K562 (cell line): Measurements from ENCODE around the gene MYO1B.

Source experiments
- EZH2 ChIP-seq: IDR thresholded peaks from 2 replicates; pipeline ENCODE4 v1.6.1; 2012; ENCODE audit warnings: low read depth, mild to moderate bottlenecking, inconsistent platforms, low read length, borderline replicate concordance
- KLF1 ChIP-seq: fragments of 450-650 bp; IDR thresholded peaks from 2 replicates; pipeline ENCODE4 v1.6.1; 2016; ENCODE audit warnings: missing genetic modification characterization, missing compliant biosample characterization
- MEF2A ChIP-seq: IDR thresholded peaks from 2 replicates; pipeline ENCODE4 v1.6.1; 2011; ENCODE audit warnings: low read depth, mild to moderate bottlenecking, low read length, moderate library complexity; ENCODE audit not compliant: control insufficient read depth
- MXI1 ChIP-seq: IDR thresholded peaks from 2 replicates; pipeline ENCODE4 v1.6.1; 2011; ENCODE audit warnings: low read depth, mild to moderate bottlenecking, improper control_type of control experiment, low read length
- NCOA1 ChIP-seq: fragments of 450-650 bp; IDR thresholded peaks from 2 replicates; pipeline ENCODE4 v1.6.1; 2016; ENCODE audit warnings: low read depth
- NFIX ChIP-seq: fragments of 250-450 bp; sonication (Bioruptor Pico); IDR thresholded peaks from 2 replicates; pipeline ENCODE4 v1.4.0; 2020; ENCODE audit warnings: low read depth, mild to moderate bottlenecking, moderate library complexity
- PHB2 ChIP-seq: fragments of 450-650 bp; IDR thresholded peaks from 2 replicates; pipeline ENCODE4 v1.6.1; 2017; ENCODE audit warnings: low read depth
- POLR2A ChIP-seq: fragments of 450-650 bp; conservative IDR thresholded peaks from 2 replicates; pipeline ENCODE4 v1.6.1; 2016
- RAD21 ChIP-seq, 2 experiments: fragments of 250-450 bp in 1 of 2; fragments of 450-650 bp in 1 of 2; sonication (Bioruptor Pico) in 1 of 2; formaldehyde crosslinking in 1 of 2; IDR thresholded peaks in 1 of 2; conservative IDR thresholded peaks in 1 of 2; 2 replicates each; pipeline versions ENCODE4 v1.4.0 to v1.8.0; 2020 to 2022; ENCODE audit warnings: mild to moderate bottlenecking in 2 of 2, moderate library complexity in 1 of 2
- TBP ChIP-seq: optimal IDR thresholded peaks from 2 replicates; pipeline ENCODE3; 2011; ENCODE audit warnings: low read depth, low read length, improper control_type of control experiment
- TF ChIP-seq, protein P1 (sequence below): fragments of 150-350 bp; conservative IDR thresholded peaks from 2 replicates; pipeline ENCODE4 v1.6.1; 2014; ENCODE audit warnings: low read length

DNA sequence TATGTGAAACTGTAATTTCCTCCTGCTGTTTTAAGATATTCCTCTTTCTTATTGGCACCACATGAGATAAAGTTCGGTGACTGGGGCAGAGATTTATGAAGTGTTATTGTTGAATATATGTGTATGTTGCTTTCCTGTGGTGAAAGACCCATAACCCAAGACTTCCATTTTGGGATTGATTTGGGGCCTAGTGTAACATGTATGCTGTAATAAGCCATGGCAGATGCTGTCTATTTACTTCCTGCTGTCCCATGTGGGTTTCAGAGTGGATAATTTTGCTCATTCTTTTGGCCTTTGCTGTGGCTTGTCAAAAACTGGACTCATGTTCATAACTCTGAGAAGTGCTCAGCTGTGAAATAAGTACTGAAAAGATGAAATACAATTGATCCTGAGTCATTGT lies 10.8 kb upstream of the MYO1B start:
- TF ChIP-seq POLR2A (no peak), NCOA1 (no peak), EZH2 (no peak), KLF1 (tag) (no peak), RAD21 (CRISPR knock-in tag; conservative IDR thresholded peaks at IDR 0.05 in 1 of 2, IDR thresholded peaks at IDR 0.05 in 1 of 2) (no peak), MEF2A (no peak), PHB2 (no peak), NFIX (CRISPR knock-in tag) (no peak), MXI1 (no peak), TBP (no peak)
- TF ChIP-seq, protein P1, sequence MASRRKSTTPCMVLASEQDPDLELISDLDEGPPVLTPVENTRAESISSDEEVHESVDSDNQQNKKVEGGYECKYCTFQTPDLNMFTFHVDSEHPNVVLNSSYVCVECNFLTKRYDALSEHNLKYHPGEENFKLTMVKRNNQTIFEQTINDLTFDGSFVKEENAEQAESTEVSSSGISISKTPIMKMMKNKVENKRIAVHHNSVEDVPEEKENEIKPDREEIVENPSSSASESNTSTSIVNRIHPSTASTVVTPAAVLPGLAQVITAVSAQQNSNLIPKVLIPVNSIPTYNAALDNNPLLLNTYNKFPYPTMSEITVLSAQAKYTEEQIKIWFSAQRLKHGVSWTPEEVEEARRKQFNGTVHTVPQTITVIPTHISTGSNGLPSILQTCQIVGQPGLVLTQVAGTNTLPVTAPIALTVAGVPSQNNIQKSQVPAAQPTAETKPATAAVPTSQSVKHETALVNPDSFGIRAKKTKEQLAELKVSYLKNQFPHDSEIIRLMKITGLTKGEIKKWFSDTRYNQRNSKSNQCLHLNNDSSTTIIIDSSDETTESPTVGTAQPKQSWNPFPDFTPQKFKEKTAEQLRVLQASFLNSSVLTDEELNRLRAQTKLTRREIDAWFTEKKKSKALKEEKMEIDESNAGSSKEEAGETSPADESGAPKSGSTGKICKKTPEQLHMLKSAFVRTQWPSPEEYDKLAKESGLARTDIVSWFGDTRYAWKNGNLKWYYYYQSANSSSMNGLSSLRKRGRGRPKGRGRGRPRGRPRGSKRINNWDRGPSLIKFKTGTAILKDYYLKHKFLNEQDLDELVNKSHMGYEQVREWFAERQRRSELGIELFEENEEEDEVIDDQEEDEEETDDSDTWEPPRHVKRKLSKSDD: no peak
